Activated T-cell treated with anti-CD3 and anti-CD28 coated beads, Interleukin-2, amount 50 U/mL, for 72 hours (primary cell): ENCODE results near the gene KLHL29. TPM values are rescaled to one million over a fixed set of nuclear protein-coding genes. Genes with fewer than 3 reads are reported as not detected.
"Not testable (repeated sequence)": the region's sequence is repeated elsewhere in the genome, so short reads cannot be mapped to it uniquely, and the experiment has no call there.

ENCODE experiments used
- ATAC-seq, 2 donors: fragments of 150-1000 bp; cut with Tn5 transposase; replicated peaks in 1 of 2; 2 replicates each; pipeline ENCODE4 v1.10.0; 2021; ENCODE audit warnings: moderate library complexity in 2 of 2, mild to moderate bottlenecking in 1 of 2
- DNase-seq, 2 donors: peaks; one replicate each; pipeline ENCODE4 v3.0.0; 2021 to 2022; ENCODE audit warnings: mixed read lengths in 1 of 2
- H3K27ac Mint-ChIP-seq: one replicate; pipeline ENCODE4 v1.8.0; 2022; ENCODE audit warnings: mild to moderate bottlenecking, moderate library complexity, mixed read lengths
- H3K27me3 Mint-ChIP-seq: one replicate; pipeline ENCODE4 v1.8.0; 2022; ENCODE audit warnings: low read depth, mixed read lengths
- H3K36me3 Mint-ChIP-seq, 2 donors: one replicate each; pipeline ENCODE4 v1.8.0; 2022; ENCODE audit warnings: mixed read lengths in 2 of 2, mild to moderate bottlenecking in 1 of 2; ENCODE audit not compliant: insufficient read depth in 2 of 2
- H3K4me1 Mint-ChIP-seq: one replicate; pipeline ENCODE4 v1.8.0; 2022; ENCODE audit warnings: low read depth, mixed read lengths
- H3K4me3 Mint-ChIP-seq, 2 donors: one replicate each; pipeline ENCODE4 v1.8.0; 2022; ENCODE audit warnings: mild to moderate bottlenecking in 2 of 2, mixed read lengths in 2 of 2, moderate library complexity in 2 of 2
- H3K9me3 Mint-ChIP-seq, 2 donors: one replicate each; pipeline ENCODE4 v1.8.0; 2022; ENCODE audit warnings: mixed read lengths in 2 of 2
- total RNA-seq, 2 donors: library from RNA; stranded (reverse); gene quantifications; one replicate each; pipeline ENCODE4 v1.2.3, GENCODE V29; 2022

KLHL29 gene
- 1 to 10 TPM; 2.5 to 4.0 TPM for total RNA-seq

GRCh38 chr2:23384551-23385343, at the start of gene KLHL29:
TSS of gene KLHL29 (plus strand) at chr2:23385179. CDS start at chr2:23562197, 177,018 bp downstream.
- Mint-ChIP-seq H3K27me3 (peaks cover 74% of the 10 kb centered on the region), H3K27ac (no peak within 1 kb of the TSS), H3K9me3 (no peaks in the 10 kb centered on the region), H3K4me3 (peak within 1 kb of the TSS; percentile 71 to 93), H3K4me1 (peaks cover 40% of the 10 kb centered on the region), H3K36me3 (peaks cover 3% of the 10 kb centered on the region in 2 donors)
- DNase-seq: peak; percentile 78 to 86
- peak; percentile 76 to 79 for ATAC-seq

DNA sequence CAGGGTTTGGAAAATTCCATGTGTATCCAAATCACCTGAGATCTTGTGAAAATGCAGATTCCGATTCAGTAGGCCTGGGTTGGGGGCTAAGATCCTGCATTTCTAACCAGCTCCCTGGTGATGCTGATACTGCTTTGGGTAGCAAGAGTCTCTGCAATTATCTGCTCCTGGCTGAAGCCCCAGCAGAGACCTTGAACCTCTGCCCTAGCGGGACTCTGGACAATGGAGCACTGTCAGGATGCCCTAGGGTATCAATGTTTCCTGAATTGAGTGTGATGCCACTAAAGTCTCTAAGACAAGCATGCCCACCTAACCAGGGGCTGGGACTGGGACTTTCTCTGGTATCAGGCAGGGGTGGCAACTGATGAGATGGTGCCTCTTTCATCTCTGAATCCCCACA, 49.4 kb upstream of the KLHL29 start:
- ATAC-seq (no peak), DNase-seq (no peak)
- H3K27me3 Mint-ChIP-seq: peaks cover 17% of the 10 kb centered on the region
- no peaks in the 10 kb centered on the region for H3K9me3 Mint-ChIP-seq
- H3K27ac Mint-ChIP-seq: no peak overlapping the region
- no peak overlapping the region for H3K4me3 Mint-ChIP-seq
- H3K36me3 Mint-ChIP-seq: no peaks in the 10 kb centered on the region
- no peaks in the 10 kb centered on the region for H3K4me1 Mint-ChIP-seq

DNA sequence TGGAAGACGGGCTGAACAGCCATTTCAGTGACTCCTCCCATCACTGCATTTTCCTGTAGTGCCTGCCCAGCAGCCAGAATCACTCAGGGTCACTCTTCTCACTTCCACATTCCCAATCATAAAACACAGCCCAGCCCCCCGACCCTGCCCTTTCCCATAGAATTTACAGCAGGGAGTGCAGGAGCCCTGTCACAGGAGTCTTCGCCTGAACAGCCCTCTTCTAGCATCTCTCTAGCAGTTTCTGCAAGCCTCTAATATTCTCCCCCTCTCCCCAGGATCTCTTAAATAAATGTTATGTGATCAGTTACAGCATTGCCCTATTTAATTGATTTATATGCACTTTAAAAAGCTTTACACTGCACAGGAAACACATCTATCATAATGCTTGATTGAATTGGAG, 42.9 kb upstream of the KLHL29 start:
- H3K9me3 Mint-ChIP-seq: no peaks in the 10 kb centered on the region
- no peaks in the 10 kb centered on the region for H3K27me3 Mint-ChIP-seq
- H3K27ac Mint-ChIP-seq: no peak overlapping the region
- H3K4me3 Mint-ChIP-seq: no peak overlapping the region
- DNase-seq (no peak), ATAC-seq (no peak)
- no peaks in the 10 kb centered on the region for H3K4me1 Mint-ChIP-seq
- no peaks in the 10 kb centered on the region for H3K36me3 Mint-ChIP-seq

GRCh38 chr2:23346029-23346428, 39.0 kb upstream of the KLHL29 start:
- ATAC-seq (no peak), DNase-seq (no peak)
- Mint-ChIP-seq H3K9me3 (no peaks in the 10 kb centered on the region), H3K4me3 (no peak overlapping the region), H3K36me3 (no peaks in the 10 kb centered on the region), H3K27ac (no peak overlapping the region), H3K27me3 (no peaks in the 10 kb centered on the region), H3K4me1 (no peaks in the 10 kb centered on the region)

GRCh38 chr2:23346781-23347180, 38.2 kb upstream of the KLHL29 start:
- no peak for DNase-seq
- Mint-ChIP-seq H3K4me1 (no peaks in the 10 kb centered on the region), H3K36me3 (no peaks in the 10 kb centered on the region), H3K4me3 (no peak overlapping the region), H3K27me3 (no peaks in the 10 kb centered on the region), H3K9me3 (no peaks in the 10 kb centered on the region), H3K27ac (no peak overlapping the region)
- no peak for ATAC-seq

DNA sequence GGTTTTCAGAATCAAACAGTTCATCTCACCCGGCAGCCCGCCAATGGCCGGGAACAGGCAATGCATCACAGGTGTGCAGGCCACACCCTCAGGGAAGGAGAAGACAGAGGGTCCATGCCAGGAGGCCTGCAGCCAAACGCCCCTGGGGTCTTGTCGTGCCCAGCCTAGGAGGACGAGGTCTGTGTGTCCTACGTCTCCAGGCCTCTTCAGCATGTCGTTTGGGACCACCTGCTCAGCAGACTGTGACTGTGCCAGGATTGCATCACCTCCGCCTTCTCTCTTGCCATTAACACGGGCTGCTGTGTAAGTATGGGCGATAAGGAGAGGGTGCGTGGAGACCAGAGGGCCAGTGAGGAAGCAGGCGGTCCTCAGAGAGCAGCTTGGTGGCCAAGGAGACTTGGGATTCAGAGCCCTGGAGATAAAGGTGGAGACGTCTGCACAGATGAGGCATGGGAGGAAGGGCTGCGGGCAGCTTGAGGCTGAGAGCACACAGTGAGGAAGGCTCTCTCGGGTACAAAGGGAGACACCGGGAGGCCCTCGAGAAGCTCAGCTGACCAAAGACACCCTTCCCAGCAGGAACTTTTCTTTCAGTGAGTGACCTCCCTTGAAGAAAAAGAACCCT, 37.4 kb upstream of the KLHL29 start:
- Mint-ChIP-seq H3K4me3 (no peak overlapping the region), H3K4me1 (no peaks in the 10 kb centered on the region), H3K9me3 (no peaks in the 10 kb centered on the region), H3K36me3 (no peaks in the 10 kb centered on the region), H3K27me3 (no peaks in the 10 kb centered on the region), H3K27ac (no peak overlapping the region)
- ATAC-seq: no peak
- DNase-seq: no peak

DNA sequence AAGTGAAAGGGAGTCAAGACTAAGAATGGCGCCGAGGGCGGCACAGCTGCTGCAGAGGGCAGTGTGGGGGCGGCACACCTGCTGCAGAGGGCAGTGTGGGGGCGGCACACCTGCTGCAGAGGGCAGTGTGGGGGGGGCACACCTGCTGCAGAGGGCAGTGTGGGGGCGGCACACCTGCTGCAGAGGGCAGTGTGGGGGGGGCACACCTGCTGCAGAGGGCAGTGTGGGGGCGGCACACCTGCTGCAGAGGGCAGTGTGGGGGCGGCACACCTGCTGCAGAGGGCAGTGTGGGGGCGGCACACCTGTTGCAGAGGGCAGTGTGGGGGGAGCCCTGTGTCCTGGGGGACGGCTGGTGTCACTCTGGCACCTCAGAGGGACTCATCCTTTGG, 36.9 kb upstream of the KLHL29 start:
- not testable (repeated sequence) for H3K36me3 Mint-ChIP-seq, H3K27ac Mint-ChIP-seq, DNase-seq, H3K27me3 Mint-ChIP-seq, H3K9me3 Mint-ChIP-seq, H3K4me1 Mint-ChIP-seq, ATAC-seq, H3K4me3 Mint-ChIP-seq

- H3K4me1 Mint-ChIP-seq: no peaks in the 10 kb centered on the region
- H3K27ac Mint-ChIP-seq: no peak overlapping the region
- ATAC-seq: no peak
- H3K36me3 Mint-ChIP-seq: no peaks in the 10 kb centered on the region
- H3K4me3 Mint-ChIP-seq: no peak overlapping the region
- peaks cover 18% of the 10 kb centered on the region for H3K27me3 Mint-ChIP-seq
- DNase-seq: no peak
- H3K9me3 Mint-ChIP-seq: no peaks in the 10 kb centered on the region
These were observed 35.5 kb upstream of the KLHL29 start for GRCh38 chr2:23349508-23349907.

DNA sequence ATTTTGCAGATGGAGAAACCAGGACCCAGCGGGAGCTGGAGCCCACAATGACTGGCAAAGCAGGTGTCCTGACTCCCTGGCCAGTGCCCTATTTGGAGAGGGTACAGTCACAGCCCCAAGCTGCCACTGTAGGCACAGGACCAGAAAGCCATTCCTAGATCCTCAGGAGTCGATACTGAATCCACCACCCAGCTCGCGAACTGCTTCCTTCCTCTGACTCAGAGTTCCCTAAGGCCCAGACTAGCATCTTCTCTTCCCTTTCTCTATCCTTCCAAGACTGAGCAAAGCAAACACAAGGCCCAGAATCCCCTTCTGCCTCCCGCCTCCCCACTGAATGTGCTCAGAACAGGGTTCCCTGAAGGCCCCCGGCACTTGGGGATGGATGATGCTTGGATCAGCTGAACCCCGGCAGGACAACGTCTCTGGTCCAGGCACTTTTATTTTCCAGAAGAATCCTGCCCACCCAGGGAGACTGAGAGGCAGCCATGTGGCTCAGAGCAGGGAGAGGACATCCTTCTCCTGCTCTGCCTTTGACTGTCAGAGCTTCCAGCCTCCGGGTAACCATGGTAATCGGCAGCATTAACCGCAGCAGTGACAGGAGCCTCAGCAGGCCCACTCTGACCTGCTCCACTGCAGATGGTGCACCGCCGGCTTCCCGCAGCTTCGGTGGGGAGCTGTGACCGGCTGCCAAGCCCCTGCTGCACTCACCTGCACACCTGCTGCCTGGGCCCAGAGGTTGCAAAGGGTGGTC, 34.8 kb upstream of the KLHL29 start:
- H3K27me3 Mint-ChIP-seq: peaks cover 25% of the 10 kb centered on the region
- H3K4me3 Mint-ChIP-seq: no peak overlapping the region
- DNase-seq: no peak
- ATAC-seq: no peak
- no peaks in the 10 kb centered on the region for H3K4me1 Mint-ChIP-seq
- no peaks in the 10 kb centered on the region for H3K36me3 Mint-ChIP-seq
- no peak overlapping the region for H3K27ac Mint-ChIP-seq
- H3K9me3 Mint-ChIP-seq: no peaks in the 10 kb centered on the region

- Mint-ChIP-seq H3K9me3 (no peaks in the 10 kb centered on the region), H3K27me3 (peaks cover 26% of the 10 kb centered on the region), H3K4me3 (no peak overlapping the region), H3K4me1 (no peaks in the 10 kb centered on the region), H3K27ac (no peak overlapping the region), H3K36me3 (no peaks in the 10 kb centered on the region)
- ATAC-seq: no peak
- no peak for DNase-seq
These were observed 34.1 kb upstream of the KLHL29 start for GRCh38 chr2:23350792-23351355.

DNA sequence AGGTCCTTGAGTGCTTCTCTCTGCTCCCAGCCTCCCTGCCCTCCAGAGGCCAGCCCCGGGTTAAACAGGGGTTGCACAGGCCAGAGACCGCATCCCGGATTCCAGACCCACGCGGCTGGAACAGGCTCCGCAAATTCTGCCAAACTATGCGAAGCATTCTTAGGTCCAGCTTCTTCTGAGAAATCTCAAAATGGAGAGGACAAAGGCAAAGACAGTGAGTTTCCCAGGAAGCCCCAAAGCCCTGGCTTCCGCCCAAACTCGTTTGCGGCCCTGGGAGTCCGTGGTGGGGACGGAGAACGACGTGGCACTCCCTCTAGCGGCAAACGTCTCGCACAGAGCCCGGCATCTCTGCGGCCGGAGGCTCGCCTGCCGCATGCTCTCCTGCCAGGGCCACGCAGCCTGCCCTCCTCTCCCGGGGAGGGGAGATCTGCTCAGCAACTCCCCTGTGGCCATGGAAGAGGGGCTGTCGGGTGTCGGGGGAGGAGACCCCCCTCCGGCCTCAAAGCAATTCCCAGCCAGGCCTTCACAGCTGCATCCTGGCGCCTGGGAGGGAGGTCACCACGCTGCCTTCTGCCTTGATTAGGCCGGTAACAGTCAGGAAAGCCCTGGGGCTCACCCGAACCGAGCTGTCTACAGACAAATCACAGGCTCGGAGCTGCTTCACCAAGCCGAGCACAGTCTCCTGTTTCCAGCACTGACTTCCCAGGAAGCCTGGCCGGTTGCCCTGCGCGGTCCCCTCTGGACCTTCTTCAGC, 33.4 kb upstream of the KLHL29 start:
- ATAC-seq: peak; percentile 87 to 88
- peak; percentile 64 to 73 for DNase-seq
- no peak overlapping the region for H3K4me3 Mint-ChIP-seq
- H3K36me3 Mint-ChIP-seq: no peaks in the 10 kb centered on the region
- H3K4me1 Mint-ChIP-seq: no peaks in the 10 kb centered on the region
- H3K9me3 Mint-ChIP-seq: no peaks in the 10 kb centered on the region
- no peak overlapping the region for H3K27ac Mint-ChIP-seq
- peaks cover 31% of the 10 kb centered on the region for H3K27me3 Mint-ChIP-seq

- H3K4me1 Mint-ChIP-seq: no peaks in the 10 kb centered on the region
- no peaks in the 10 kb centered on the region for H3K9me3 Mint-ChIP-seq
- H3K27me3 Mint-ChIP-seq: peaks cover 33% of the 10 kb centered on the region
- H3K27ac Mint-ChIP-seq: no peak overlapping the region
- H3K36me3 Mint-ChIP-seq: no peaks in the 10 kb centered on the region
- no peak overlapping the region for H3K4me3 Mint-ChIP-seq
- DNase-seq (no peak), ATAC-seq (no peak)
These were observed 30.4 kb upstream of the KLHL29 start for GRCh38 chr2:23354554-23354953.
